ENCODE data around the gene SPATA2L. TPM values are rescaled to one million over a fixed set of nuclear protein-coding genes. Genes with fewer than 3 reads are reported as not detected.
A peak's percentile ranks its signal among the peaks of the same experiment; 100 is the strongest.

The SPATA2L gene
- total and polyA plus RNA-seq, 10 of the 15 experiments (the other 5 are each of a cell fraction or from before 2014, with no cell fraction given), result 0.20 to 6.9 (median 3.9) TPM; not detected in 1

DNA sequence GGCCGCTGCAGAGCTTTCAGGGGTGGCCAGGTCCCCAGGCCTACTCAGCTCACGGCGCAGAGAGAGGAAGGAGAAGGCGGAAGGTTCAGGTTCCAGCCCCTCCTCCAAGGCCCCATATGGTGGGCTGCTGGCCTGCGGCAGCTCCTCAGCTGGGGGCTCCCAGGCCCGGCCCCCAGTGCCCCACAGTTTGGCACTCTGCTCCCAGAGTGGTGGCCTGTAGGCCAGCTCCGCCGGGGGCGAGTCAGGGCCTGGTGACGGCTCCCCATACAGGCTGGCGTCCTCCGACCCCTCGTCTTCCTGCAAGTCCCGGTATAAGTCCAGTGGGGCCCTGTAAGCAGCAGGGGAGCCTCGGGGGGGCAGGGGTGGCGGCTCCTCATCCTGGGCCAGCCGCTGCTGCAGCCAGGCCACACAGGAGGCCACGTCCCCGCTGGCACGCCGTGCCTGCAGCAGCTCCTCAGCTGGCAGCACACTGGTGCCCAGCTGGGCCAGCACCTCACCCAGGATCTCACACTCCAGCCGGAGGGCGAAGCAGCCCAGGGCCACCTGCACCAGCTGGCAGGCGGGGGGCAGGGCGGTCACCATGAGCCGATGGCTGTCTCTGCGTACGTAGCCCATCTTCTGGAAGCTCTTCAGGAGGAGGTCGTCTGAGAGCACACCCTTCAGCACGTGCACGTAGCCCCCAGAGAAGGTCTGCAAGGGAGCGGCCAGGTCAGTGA, 3.7 kb downstream of the SPATA2L start:
- RAD21 ChIA-PET (ENCODE audit: unreplicated experiment), result no interaction called here
- H3K79me2 ChIP-seq (ENCODE audit: control insufficient read depth, insufficient read depth, low read length), result no peaks in the 10 kb centered on the region
- SMC1A ChIA-PET (ENCODE audit: uncharacterized antibody, unreplicated experiment), result no interaction called here
- peaks cover 0 to 9% of the 10 kb centered on the region in 2 experiments; a peak in 3 of 4 replicates for H3K36me3 ChIP-seq (ENCODE audit: control insufficient read depth in 2 of 2, insufficient read depth in 2 of 2, low read length in 1 of 2)
- no peaks in the 10 kb centered on the region for H3K9me3 ChIP-seq (replicated peaks; ENCODE audit: control insufficient read depth, insufficient read depth, low read length)
- no peak overlapping the region for H2AFZ ChIP-seq (ENCODE audit: control insufficient read depth, low read depth, low read length)
- H3K9ac ChIP-seq (ENCODE audit: control insufficient read depth, insufficient read depth, low read length), result no peak overlapping the region
- H3K4me1 ChIP-seq (ENCODE audit: control insufficient read depth, insufficient read depth, low read length), result peaks cover 22% of the 10 kb centered on the region
- in situ Hi-C loops (cut with MboI), result no loop called here
- no peak overlapping the region for H3K27ac ChIP-seq (ENCODE audit: control insufficient read depth, insufficient read depth)
- H3K4me3 ChIP-seq, result no peak overlapping the region
- BruUV-seq (replicated peaks), result no TSS peak
- no peak for FAIRE-seq
- DNase-seq (ENCODE audit: low read depth, low spot score), result no peak
- POLR2A ChIA-PET, result interaction anchor here (0.6 to 1.4 kb wide), 2 partner anchors 9 to 182 kb away, joined by 3 read pairs; no protein-coding TSS in a partner anchor
- H3K4me2 ChIP-seq (ENCODE audit: control insufficient read depth, insufficient read depth), result no peak overlapping the region
- ATAC-seq, result no peak
- no peaks in the 10 kb centered on the region for H3K27me3 ChIP-seq (replicated peaks in 1 of 2; ENCODE audit: control insufficient read depth in 2 of 2, insufficient read depth in 2 of 2, low read length in 1 of 2)
- WGBS (ENCODE audit: insufficient coverage, insufficient replicate concordance, low lambda C conversion rate, missing lambda C conversion rate), result 94% methylated on average over 26 of the region's 32 CpGs
- intact Hi-C loops (cut with micrococcal nuclease; ENCODE audit: unreplicated experiment), result no loop called here
- H4K20me1 ChIP-seq (ENCODE audit: control insufficient read depth, insufficient read depth), result no peaks in the 10 kb centered on the region; the same call in 1 of the 2 replicates
- CTCF ChIA-PET, result interaction anchor here (0.8 kb wide), 1 partner anchor 40 kb away, joined by 3 read pairs; no protein-coding TSS in a partner anchor
- TF ChIP-seq TCF3 (IDR thresholded peaks at IDR 0.05; ENCODE audit: borderline replicate concordance, insufficient read depth, low read depth, low read length), result 0 out of 2 replicates have a peak, but pooled peaks have one; percentile 13
- TF ChIP-seq, protein P1, sequence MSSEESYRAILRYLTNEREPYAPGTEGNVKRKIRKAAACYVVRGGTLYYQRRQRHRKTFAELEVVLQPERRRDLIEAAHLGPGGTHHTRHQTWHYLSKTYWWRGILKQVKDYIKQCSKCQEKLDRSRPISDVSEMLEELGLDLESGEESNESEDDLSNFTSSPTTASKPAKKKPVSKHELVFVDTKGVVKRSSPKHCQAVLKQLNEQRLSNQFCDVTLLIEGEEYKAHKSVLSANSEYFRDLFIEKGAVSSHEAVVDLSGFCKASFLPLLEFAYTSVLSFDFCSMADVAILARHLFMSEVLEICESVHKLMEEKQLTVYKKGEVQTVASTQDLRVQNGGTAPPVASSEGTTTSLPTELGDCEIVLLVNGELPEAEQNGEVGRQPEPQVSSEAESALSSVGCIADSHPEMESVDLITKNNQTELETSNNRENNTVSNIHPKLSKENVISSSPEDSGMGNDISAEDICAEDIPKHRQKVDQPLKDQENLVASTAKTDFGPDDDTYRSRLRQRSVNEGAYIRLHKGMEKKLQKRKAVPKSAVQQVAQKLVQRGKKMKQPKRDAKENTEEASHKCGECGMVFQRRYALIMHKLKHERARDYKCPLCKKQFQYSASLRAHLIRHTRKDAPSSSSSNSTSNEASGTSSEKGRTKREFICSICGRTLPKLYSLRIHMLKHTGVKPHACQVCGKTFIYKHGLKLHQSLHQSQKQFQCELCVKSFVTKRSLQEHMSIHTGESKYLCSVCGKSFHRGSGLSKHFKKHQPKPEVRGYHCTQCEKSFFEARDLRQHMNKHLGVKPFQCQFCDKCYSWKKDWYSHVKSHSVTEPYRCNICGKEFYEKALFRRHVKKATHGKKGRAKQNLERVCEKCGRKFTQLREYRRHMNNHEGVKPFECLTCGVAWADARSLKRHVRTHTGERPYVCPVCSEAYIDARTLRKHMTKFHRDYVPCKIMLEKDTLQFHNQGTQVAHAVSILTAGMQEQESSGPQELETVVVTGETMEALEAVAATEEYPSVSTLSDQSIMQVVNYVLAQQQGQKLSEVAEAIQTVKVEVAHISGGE (CRISPR knock-in tag; IDR thresholded peaks at IDR 0.05), result no peak
